SK-N-SH treated with all-trans-retinoic acid at 6 μM for 48 hours (cell line): ENCODE measurements around the gene MAPRE2.

Experiments
- ATAC-seq: fragments of 200-7000 bp; cut with Tn5 transposase; 3 replicates; pipeline ENCODE4 v1.9.1; 2020; ENCODE audit warnings: mild to moderate bottlenecking, moderate library complexity
- ARNTL ChIP-seq: fragments of 450-650 bp; formaldehyde crosslinking; IDR thresholded peaks from 2 replicates; pipeline ENCODE4 v1.5.0; 2020; ENCODE audit warnings: low read depth, mild to moderate bottlenecking, moderate library complexity, borderline replicate concordance
- BACH2 ChIP-seq: fragments of 250-450 bp; sonication (Bioruptor Pico); IDR thresholded peaks from 2 replicates; pipeline ENCODE4 v1.9.0; 2021; ENCODE audit warnings: mild to moderate bottlenecking, borderline replicate concordance
- CSDC2 ChIP-seq: fragments of 250-450 bp; sonication (Bioruptor Pico); IDR thresholded peaks from 2 replicates; pipeline ENCODE4 v1.5.0; 2020; ENCODE audit warnings: mild to moderate bottlenecking, moderate library complexity
- CSRNP3 ChIP-seq: fragments of 250-450 bp; sonication (Bioruptor Pico); IDR thresholded peaks from 2 replicates; pipeline ENCODE4 v1.5.1; 2021; ENCODE audit warnings: mild to moderate bottlenecking, moderate library complexity
- ESRRG ChIP-seq: fragments of 250-450 bp; sonication (Bioruptor Pico); IDR thresholded peaks from 2 replicates; pipeline ENCODE4 v1.6.1; 2021; ENCODE audit warnings: mild to moderate bottlenecking
- GLIS3 ChIP-seq: fragments of 250-450 bp; sonication (Bioruptor Pico); IDR thresholded peaks from 2 replicates; pipeline ENCODE4 v1.5.0; 2020; ENCODE audit warnings: mild to moderate bottlenecking, moderate library complexity
- ISL1 ChIP-seq: fragments of 250-450 bp; sonication (Bioruptor Pico); IDR thresholded peaks from 2 replicates; pipeline ENCODE4 v2.1.2; 2022; ENCODE audit warnings: mild to moderate bottlenecking, moderate library complexity
- OSR1 ChIP-seq: fragments of 250-450 bp; sonication (Bioruptor Pico); IDR thresholded peaks from 2 replicates; pipeline ENCODE4 v1.8.0; 2022; ENCODE audit warnings: moderate library complexity, mild to moderate bottlenecking, inconsistent platforms
- POU6F1 ChIP-seq: fragments of 250-450 bp; sonication (Bioruptor Pico); IDR thresholded peaks from 2 replicates; pipeline ENCODE4 v1.8.0; 2021; ENCODE audit warnings: low read depth, mild to moderate bottlenecking, moderate library complexity, borderline replicate concordance
- RARB ChIP-seq: fragments of 250-450 bp; sonication (Bioruptor Pico); IDR thresholded peaks from 2 replicates; pipeline ENCODE4 v1.8.0; 2021; ENCODE audit warnings: mild to moderate bottlenecking, moderate library complexity
- SNAI2 ChIP-seq: fragments of 250-450 bp; sonication (Bioruptor Pico); IDR thresholded peaks from 2 replicates; pipeline ENCODE4 v1.5.0; 2020; ENCODE audit warnings: mild to moderate bottlenecking, moderate library complexity
- TOX ChIP-seq: fragments of 250-450 bp; sonication (Bioruptor Pico); IDR thresholded peaks from 2 replicates; pipeline ENCODE4 v1.8.0; 2021; ENCODE audit warnings: mild to moderate bottlenecking, moderate library complexity, borderline replicate concordance
- ZC3H10 ChIP-seq: fragments of 250-450 bp; sonication (Bioruptor Pico); IDR thresholded peaks from 2 replicates; pipeline ENCODE4 v1.5.1; 2021; ENCODE audit warnings: mild to moderate bottlenecking, moderate library complexity
- ZFP30 ChIP-seq: fragments of 450-650 bp; formaldehyde crosslinking; IDR thresholded peaks from 2 replicates; pipeline ENCODE4 v1.5.0; 2022; ENCODE audit warnings: mild to moderate bottlenecking, moderate library complexity
- ZNF565 ChIP-seq: fragments of 450-650 bp; formaldehyde crosslinking; conservative IDR thresholded peaks from 2 replicates; pipeline ENCODE4 v1.5.0; 2020; ENCODE audit warnings: low read depth, mild to moderate bottlenecking, moderate library complexity
- ZNF70 ChIP-seq: fragments of 450-650 bp; formaldehyde crosslinking; IDR thresholded peaks from 2 replicates; pipeline ENCODE4 v1.5.0; 2020; ENCODE audit warnings: mild to moderate bottlenecking, moderate library complexity
- TF ChIP-seq, protein P1 (sequence below): fragments of 250-450 bp; sonication (Bioruptor Pico); IDR thresholded peaks from 2 replicates; pipeline ENCODE4 v1.8.0; 2020; ENCODE audit warnings: mild to moderate bottlenecking, moderate library complexity, borderline replicate concordance
- TF ChIP-seq, protein P2 (sequence below): fragments of 250-450 bp; sonication (Bioruptor Pico); IDR thresholded peaks from 2 replicates; pipeline ENCODE4 v1.5.0; 2020; ENCODE audit warnings: mild to moderate bottlenecking, moderate library complexity

Gene MAPRE2

GRCh38 chr18:35182151-35182550 is 140.9 kb downstream of the MAPRE2 start (continued):
- TF ChIP-seq, protein P1, sequence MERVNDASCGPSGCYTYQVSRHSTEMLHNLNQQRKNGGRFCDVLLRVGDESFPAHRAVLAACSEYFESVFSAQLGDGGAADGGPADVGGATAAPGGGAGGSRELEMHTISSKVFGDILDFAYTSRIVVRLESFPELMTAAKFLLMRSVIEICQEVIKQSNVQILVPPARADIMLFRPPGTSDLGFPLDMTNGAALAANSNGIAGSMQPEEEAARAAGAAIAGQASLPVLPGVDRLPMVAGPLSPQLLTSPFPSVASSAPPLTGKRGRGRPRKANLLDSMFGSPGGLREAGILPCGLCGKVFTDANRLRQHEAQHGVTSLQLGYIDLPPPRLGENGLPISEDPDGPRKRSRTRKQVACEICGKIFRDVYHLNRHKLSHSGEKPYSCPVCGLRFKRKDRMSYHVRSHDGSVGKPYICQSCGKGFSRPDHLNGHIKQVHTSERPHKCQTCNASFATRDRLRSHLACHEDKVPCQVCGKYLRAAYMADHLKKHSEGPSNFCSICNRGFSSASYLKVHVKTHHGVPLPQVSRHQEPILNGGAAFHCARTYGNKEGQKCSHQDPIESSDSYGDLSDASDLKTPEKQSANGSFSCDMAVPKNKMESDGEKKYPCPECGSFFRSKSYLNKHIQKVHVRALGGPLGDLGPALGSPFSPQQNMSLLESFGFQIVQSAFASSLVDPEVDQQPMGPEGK: no peak
- TF ChIP-seq BACH2 (CRISPR knock-in tag) (no peak), ZNF70 (CRISPR knock-in tag) (no peak)
- TF ChIP-seq, protein P2, sequence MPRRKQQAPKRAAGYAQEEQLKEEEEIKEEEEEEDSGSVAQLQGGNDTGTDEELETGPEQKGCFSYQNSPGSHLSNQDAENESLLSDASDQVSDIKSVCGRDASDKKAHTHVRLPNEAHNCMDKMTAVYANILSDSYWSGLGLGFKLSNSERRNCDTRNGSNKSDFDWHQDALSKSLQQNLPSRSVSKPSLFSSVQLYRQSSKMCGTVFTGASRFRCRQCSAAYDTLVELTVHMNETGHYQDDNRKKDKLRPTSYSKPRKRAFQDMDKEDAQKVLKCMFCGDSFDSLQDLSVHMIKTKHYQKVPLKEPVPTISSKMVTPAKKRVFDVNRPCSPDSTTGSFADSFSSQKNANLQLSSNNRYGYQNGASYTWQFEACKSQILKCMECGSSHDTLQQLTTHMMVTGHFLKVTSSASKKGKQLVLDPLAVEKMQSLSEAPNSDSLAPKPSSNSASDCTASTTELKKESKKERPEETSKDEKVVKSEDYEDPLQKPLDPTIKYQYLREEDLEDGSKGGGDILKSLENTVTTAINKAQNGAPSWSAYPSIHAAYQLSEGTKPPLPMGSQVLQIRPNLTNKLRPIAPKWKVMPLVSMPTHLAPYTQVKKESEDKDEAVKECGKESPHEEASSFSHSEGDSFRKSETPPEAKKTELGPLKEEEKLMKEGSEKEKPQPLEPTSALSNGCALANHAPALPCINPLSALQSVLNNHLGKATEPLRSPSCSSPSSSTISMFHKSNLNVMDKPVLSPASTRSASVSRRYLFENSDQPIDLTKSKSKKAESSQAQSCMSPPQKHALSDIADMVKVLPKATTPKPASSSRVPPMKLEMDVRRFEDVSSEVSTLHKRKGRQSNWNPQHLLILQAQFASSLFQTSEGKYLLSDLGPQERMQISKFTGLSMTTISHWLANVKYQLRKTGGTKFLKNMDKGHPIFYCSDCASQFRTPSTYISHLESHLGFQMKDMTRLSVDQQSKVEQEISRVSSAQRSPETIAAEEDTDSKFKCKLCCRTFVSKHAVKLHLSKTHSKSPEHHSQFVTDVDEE (CRISPR knock-in tag): no peak

- no peak for TF ChIP-seq ZNF70 (CRISPR knock-in tag)
- TF ChIP-seq ZFP30 (CRISPR knock-in tag): no peak
- no peak for TF ChIP-seq BACH2 (CRISPR knock-in tag)
- TF ChIP-seq OSR1: no peak
- TF ChIP-seq CSDC2: no peak
- TF ChIP-seq ARNTL (CRISPR knock-in tag): no peak
- no peak for TF ChIP-seq POU6F1 (CRISPR knock-in tag)
- no peak for TF ChIP-seq SNAI2
- TF ChIP-seq ZC3H10 (CRISPR knock-in tag): no peak
- TF ChIP-seq, protein P2 (CRISPR knock-in tag): no peak
- no peak for TF ChIP-seq GLIS3 (CRISPR knock-in tag)
- ATAC-seq: no peak
These were observed 142.7 kb downstream of the MAPRE2 start for GRCh38 chr18:35183886-35184285.

- no peak for TF ChIP-seq SNAI2
- no peak for TF ChIP-seq POU6F1 (CRISPR knock-in tag)
- TF ChIP-seq ARNTL (CRISPR knock-in tag): no peak
- TF ChIP-seq BACH2 (CRISPR knock-in tag): no peak
- TF ChIP-seq ISL1 (CRISPR knock-in tag): no peak
- TF ChIP-seq RARB (CRISPR knock-in tag): no peak
- TF ChIP-seq TOX: no peak
- no peak for TF ChIP-seq ZFP30 (CRISPR knock-in tag)
- no peak for TF ChIP-seq ZNF565 (CRISPR knock-in tag)
- no peak for TF ChIP-seq ESRRG (CRISPR knock-in tag)
- no peak for TF ChIP-seq GLIS3 (CRISPR knock-in tag)
- TF ChIP-seq, protein P2 (CRISPR knock-in tag): no peak
- TF ChIP-seq, protein P1: no peak
- no peak for TF ChIP-seq CSRNP3 (CRISPR knock-in tag)
- TF ChIP-seq ZC3H10 (CRISPR knock-in tag): no peak
- TF ChIP-seq, all 23 proteins: peak for 0
- ATAC-seq: no peak
These were observed 144.6 kb downstream of the MAPRE2 start for GRCh38 chr18:35185771-35186170.
